PFSK-1 (cell line): ENCODE results near the gene GOLPH3.

Experiments used
- POLR2AphosphoS5 ChIP-seq: IDR thresholded peaks from 2 replicates; pipeline ENCODE4 v1.6.1; 2012; ENCODE audit warnings: low read depth, mild to moderate bottlenecking, control low read depth, low read length, moderate library complexity
- SIN3A ChIP-seq: IDR thresholded peaks from 2 replicates; pipeline ENCODE4 v1.6.1; 2012; ENCODE audit warnings: mild to moderate bottlenecking, low read length, moderate library complexity, borderline replicate concordance; ENCODE audit not compliant: insufficient read depth
- TAF1 ChIP-seq: IDR thresholded peaks from 2 replicates; pipeline ENCODE4 v1.6.1; 2012; ENCODE audit warnings: low read length, control low read depth, borderline replicate concordance; ENCODE audit not compliant: insufficient read depth
- TF ChIP-seq, protein P1 (sequence below), 2 experiments: IDR thresholded peaks; 2 replicates each; pipeline versions ENCODE4 v1.6.1 to v1.8.0; 2011 to 2012; ENCODE audit warnings: low read depth in 2 of 2, low read length in 2 of 2, control low read depth in 1 of 2, inconsistent platforms in 1 of 2, mild to moderate bottlenecking in 1 of 2, moderate library complexity in 1 of 2; ENCODE audit not compliant: insufficient read depth in 1 of 2

DNA sequence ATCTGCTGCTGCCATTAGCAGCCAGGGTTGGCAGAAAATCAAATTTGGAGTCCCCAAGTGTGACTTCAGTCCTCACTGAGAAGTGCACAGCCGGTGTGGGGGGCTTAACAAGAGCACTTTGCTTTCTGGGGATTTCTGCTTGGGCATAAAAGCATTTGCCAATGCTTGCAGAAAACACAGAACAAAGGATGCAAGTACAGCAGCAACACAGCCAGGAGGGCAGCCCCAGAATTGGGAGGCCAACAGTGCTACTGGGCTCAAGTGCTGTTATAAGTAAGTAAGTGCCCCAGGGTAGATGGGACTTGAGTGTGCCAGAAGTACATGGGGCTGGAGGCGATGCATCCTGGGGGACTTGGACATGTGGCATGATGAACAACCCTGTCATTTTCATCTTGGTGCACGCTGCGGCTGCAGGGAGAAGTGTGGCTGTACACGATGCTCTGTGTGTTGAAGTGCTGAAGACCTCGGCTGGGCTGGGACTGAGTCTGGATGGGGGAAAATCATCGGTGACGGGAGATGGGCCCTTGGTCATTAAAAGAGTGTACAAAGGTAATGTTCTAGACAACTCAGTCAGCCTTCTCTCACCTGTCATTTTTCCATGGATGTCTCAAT is 73.3 kb downstream of the GOLPH3 start:
- TF ChIP-seq, protein P1, sequence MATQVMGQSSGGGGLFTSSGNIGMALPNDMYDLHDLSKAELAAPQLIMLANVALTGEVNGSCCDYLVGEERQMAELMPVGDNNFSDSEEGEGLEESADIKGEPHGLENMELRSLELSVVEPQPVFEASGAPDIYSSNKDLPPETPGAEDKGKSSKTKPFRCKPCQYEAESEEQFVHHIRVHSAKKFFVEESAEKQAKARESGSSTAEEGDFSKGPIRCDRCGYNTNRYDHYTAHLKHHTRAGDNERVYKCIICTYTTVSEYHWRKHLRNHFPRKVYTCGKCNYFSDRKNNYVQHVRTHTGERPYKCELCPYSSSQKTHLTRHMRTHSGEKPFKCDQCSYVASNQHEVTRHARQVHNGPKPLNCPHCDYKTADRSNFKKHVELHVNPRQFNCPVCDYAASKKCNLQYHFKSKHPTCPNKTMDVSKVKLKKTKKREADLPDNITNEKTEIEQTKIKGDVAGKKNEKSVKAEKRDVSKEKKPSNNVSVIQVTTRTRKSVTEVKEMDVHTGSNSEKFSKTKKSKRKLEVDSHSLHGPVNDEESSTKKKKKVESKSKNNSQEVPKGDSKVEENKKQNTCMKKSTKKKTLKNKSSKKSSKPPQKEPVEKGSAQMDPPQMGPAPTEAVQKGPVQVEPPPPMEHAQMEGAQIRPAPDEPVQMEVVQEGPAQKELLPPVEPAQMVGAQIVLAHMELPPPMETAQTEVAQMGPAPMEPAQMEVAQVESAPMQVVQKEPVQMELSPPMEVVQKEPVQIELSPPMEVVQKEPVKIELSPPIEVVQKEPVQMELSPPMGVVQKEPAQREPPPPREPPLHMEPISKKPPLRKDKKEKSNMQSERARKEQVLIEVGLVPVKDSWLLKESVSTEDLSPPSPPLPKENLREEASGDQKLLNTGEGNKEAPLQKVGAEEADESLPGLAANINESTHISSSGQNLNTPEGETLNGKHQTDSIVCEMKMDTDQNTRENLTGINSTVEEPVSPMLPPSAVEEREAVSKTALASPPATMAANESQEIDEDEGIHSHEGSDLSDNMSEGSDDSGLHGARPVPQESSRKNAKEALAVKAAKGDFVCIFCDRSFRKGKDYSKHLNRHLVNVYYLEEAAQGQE (IDR thresholded peaks at IDR 0.05; ENCODE audit: insufficient read depth in 1 of 2, low read depth in 2 of 2, low read length in 2 of 2), result no peak
- TF ChIP-seq POLR2AphosphoS5, result no peak
- TF ChIP-seq TAF1, result no peak
- TF ChIP-seq SIN3A, result no peak
